ENCODE results near the gene NOC3L.
A peak's percentile ranks its signal among the peaks of the same experiment; 100 is the strongest.
"Not testable (repeated sequence)": the region's sequence is repeated elsewhere in the genome, so short reads cannot be mapped to it uniquely, and the experiment has no call there.

NOC3L gene, protein sequence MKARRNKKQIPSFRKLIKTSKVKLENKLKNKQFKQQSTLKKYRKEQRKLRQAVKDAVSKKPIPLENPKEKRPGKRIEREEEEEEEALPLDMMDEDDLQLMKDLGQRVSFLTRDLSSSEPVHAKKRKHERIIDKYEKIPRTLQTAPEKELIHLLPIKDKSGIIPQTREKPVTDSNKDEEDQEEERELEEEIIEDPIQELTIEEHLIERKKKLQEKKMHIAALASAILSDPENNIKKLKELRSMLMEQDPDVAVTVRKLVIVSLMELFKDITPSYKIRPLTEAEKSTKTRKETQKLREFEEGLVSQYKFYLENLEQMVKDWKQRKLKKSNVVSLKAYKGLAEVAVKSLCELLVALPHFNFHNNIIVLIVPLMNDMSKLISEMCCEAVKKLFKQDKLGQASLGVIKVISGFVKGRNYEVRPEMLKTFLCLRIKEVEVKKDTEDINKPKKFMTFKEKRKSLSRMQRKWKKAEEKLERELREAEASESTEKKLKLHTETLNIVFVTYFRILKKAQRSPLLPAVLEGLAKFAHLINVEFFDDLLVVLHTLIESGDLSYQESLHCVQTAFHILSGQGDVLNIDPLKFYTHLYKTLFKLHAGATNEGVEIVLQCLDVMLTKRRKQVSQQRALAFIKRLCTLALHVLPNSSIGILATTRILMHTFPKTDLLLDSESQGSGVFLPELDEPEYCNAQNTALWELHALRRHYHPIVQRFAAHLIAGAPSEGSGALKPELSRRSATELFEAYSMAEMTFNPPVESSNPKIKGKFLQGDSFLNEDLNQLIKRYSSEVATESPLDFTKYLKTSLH

DNA sequence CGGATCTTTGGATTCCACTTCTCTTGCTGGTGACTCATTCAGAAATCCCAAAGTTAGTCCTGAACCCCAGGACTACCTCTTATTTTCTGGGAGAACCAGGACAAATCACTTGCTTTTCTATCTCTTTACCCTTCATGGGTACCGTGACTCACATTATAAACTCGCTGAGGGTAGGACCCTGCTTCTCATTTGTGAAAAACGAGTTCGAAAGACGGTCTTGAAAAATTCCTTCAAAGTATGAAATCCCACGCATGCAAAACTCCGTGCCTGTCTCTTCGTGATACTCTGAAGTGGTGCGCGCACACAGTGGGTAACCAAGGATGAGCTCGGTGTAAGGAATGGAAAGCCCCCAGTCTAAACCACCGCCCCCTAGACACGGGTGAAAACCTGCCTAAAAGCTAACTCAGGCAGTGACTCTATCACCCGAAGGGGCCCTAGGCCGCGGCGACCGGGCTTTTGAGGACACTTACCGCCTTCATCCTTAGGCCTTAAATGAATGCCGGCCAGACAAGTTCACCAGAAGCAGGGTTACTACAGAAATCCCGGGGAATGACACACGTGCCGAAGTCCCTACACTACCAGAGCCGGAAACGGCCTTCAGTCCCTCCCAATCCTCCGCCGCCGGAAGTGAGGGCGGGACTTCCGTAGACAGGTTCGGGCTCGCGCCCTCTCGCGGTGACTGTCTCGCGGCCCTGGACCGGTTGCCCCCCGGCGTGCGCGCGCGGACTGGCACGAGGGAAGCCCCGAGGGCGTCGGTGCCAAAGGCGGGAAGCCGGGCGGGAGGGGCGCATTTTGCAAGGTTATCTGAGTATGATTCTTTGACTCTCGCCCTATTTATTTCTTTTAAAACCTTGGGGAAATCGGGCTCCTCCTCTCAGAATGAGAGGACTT is at the start of gene NOC3L:
Gene NOC3L, minus strand, starts transcription at position 580 of the 891 bp plus-strand sequence. Its CDS starts 101 bp downstream, at position 479.
- FAIRE-seq = peak; percentile 70

- no peak for FAIRE-seq
These were observed 49.7 kb upstream of the NOC3L start for GRCh38 chr10:94412449-94412848.

DNA sequence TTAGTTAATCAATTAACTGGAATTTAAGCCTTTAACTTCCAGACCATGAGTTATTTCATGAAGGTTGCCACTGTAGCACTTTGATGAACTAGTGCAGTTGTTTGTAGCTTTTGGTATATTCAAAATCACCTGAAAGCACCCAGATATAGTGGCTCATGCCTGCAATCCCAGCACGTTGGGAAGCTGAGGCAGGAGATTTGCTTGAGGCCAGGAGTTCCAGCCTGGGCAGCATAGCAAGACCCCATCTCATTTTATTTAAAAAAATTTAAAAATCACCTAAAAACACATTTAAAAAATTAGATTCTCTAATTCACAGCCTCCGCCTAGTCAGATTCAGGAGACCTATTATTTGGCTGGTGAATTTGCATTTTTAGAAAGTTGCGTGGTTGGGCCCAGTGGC is 48.6 kb upstream of the NOC3L start:
- no peak for FAIRE-seq

DNA sequence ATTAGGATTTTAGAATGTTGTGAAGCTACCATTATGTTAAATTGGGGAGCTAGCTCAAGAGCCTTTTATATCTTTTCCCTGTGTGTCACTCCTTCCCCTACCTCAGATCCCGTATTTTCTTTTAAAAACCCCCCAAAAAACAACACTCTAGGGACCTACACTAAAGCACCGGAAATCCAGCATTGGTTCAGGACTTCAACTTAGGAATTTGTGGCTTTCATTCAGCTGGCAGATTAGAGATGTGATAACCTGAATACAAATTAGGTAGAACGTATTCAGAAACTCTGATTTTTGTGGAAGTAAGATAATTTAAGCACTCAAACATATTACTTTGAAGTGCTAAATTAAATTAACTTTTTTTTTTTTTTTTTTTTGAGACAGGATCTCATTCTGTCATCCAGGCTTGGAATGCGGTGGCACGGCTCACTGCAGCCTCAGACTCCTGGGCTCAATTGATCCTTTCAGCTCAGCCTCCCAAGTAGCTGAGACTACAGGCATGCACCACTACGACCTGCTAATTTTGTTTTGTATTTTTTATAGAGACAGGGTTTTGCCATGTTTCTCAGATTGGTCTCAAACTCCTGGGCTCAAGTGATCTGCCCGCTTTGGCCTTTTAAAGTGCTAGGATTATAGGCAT is 46.4 kb upstream of the NOC3L start:
- no peak for FAIRE-seq

GRCh38 chr10:94407668-94408067 is 44.9 kb upstream of the NOC3L start:
- FAIRE-seq = no peak

- FAIRE-seq = no peak
These were observed 42.7 kb upstream of the NOC3L start for GRCh38 chr10:94405406-94405805.

DNA sequence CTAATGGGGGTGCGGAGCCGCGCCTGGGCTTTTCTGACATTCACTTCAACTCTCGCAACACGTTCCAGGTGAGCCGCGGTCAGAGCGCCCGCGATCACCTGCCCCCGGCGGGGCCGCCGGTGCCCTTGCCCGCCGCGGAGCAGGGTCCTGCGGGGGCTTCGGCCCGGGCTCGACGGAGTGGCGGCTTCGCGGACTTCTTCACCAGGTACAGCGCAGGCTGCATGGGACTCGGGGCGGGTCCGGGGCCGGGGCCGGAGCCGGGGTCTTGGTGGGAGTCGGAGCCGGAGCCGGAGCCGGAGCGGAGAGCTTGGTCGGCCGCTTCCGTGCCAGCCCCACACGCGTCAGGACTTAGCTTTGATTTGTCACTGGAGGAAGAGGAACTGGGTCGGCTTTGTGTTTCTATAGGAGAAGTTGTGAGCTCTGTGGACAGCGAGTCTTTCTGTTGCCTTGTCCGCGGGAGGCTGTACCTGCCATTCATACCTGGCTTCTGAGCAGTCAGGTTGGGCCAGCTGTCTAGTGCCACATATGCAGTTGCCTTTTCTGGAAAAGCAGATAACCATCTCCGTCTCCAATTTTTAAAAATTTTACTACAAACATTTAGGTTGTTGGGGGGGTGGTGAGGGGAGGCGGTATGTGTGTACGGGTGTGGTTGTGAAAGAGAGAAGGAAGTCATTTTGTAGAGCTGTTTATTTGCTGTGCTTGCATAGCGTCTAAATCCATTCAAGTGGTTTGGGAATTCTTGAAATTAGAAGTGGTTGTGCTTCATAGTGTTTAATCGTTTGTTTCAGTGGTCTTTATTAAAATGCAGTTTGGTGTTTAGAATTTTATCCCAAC is 40.9 kb upstream of the NOC3L start:
- FAIRE-seq = peak; percentile 33

DNA sequence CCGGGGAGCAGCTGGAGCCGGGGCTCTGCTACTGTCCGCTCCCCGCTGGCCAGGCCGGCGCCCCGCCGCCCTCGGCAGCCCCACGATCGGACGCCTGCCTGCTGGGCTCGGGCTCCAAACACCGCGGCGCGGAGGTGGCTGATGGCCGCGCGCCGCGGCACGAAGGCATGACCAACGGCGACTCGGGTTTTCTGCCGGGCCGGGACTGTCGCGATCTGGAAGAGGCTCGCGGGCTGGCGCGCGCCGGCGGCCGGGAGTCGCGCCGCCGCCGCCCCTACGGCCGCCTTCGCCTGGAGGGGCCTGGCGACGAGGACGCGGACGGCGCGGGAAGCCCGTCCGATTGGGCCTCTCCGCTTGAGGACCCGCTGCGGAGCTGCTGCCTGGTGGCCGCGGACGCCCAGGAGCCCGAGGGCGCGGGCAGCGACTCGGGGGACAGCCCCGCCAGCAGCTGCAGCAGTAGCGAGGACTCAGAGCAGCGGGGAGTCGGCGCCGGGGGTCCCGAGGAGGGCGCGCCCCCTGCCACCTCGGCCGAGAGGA is 40.2 kb upstream of the NOC3L start:
- no peak for FAIRE-seq

GRCh38 chr10:94402204-94402842 is 39.6 kb upstream of the NOC3L start, which contains the start of gene TBC1D12:
TBC1D12 (plus strand) TSS chr10:94402541; CDS start chr10:94402614, 73 bp downstream.
- no peak for FAIRE-seq

- no peak for FAIRE-seq
These were observed 36.0 kb upstream of the NOC3L start for GRCh38 chr10:94398762-94399161.

DNA sequence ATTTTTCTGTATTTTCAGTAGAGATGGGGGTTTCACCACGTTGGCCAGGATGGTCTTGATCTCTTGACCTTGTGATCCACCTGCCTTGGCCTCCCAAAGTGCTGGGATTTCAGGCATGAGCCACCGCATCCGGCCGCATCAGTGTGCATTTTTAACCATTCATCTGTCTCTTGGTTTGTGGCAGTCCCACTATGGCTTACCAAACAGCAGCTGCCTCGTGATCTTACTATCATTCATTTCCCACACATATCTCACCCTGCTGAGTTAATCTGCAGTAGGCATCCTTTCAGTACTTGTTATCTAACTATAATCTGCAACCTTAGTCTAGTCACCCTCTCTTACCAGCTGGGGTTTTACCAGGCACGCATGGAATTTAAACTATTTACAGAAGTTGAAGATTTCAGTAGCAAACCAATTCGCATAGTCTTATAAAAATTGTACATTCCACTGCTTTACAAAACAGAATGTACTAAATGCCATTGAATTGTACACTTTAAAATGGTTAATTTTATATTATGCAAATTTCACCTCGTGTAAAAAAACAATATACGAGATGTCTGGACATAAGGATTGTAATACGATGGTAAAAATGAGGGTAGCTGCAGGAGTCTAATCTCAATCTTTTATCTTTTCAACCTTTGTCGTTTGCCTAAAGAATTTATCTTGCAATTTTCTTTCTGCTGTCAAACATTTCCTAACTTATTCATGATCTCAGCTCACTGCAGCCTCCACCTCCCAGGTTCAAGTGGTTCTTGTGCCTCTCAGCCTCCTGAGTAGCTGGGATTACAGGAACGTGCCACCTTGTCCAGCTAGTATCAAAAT is 35.0 kb upstream of the NOC3L start:
- no peak for FAIRE-seq

DNA sequence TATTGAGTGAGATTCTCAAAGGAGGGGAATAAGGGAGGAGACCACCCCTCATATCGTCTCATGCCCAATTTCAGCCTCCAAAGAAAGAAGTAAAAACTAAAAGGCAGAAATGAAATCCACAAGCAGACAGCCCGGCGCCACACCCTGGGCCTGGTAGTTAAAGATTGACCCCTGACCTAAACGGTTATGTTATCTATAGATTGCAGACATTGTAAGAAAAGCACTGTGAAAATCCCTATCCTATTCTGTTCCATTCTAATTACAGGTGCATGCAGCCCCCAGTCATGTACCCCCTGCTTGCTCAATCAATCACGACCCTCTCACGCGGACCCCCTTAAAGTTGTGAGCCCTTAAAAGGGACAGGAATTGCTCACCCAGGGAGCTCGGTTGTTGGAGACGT is 29.4 kb upstream of the NOC3L start:
- not testable (repeated sequence) for FAIRE-seq

DNA sequence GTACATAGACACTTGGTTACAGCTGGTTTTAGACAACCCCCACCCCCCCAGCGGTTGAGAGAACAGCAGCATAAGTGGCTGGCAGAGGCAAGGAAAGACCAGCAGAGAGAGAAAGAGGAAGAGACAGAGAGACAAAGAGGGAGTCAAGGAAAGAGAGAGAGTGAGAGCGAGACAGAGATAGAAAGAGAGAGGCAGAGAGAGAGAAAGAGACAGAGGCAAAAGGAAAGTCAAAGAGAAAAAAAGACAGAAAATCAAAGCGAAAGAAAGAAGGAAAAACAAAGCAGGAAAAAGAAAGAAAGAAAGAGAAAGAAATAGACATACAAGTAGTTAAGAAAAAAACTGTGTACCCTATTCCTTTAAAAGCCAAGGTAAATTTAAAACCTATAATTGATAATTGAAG is 23.0 kb upstream of the NOC3L start:
- not testable (repeated sequence) for FAIRE-seq

- no peak for FAIRE-seq
These were observed 20.8 kb upstream of the NOC3L start for GRCh38 chr10:94383530-94383929.

DNA sequence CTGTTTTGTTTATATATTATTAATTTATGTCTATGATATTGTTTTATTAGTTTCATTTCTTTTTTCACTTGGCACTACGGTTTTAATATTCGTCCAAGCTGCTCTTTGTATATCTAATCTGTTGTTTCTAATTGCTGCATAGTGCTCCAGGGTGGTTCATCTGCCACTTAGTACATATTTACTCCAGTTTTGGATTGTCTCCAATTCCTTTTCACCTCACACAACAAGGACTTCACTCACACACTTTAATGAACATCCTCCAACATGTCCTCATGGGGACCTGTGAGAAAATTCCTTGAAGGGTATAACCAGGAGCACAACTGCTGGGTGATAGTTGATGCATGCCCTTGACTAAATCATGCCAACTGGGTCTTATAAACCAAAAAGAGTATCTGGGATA is 14.1 kb upstream of the NOC3L start:
- no peak for FAIRE-seq

GRCh38 chr10:94375374-94375773 is 12.6 kb upstream of the NOC3L start:
- FAIRE-seq = no peak

DNA sequence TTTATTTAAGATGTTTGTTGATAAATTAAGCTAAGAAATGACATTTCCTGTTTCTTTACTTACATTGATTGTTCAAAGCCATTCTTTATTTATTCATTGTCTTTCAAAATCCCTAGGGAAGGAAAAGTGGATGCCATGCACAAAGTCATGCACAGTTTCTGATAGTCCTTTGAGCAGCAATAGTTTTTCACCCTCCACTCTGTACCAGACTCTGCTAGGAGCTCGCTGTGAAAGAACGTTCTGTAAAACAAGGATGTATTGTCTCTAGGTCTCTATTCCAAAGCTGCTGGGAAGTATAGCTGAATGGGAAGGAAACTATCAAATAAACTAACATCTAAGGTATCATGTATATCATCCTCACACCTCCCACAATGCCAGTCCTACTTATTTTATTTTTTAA is 7.8 kb upstream of the NOC3L start:
- FAIRE-seq = no peak

GRCh38 chr10:94366382-94366781 is 3.6 kb upstream of the NOC3L start:
- no peak for FAIRE-seq

GRCh38 chr10:94364482-94364881 is 1.7 kb upstream of the NOC3L start:
- FAIRE-seq = no peak

DNA sequence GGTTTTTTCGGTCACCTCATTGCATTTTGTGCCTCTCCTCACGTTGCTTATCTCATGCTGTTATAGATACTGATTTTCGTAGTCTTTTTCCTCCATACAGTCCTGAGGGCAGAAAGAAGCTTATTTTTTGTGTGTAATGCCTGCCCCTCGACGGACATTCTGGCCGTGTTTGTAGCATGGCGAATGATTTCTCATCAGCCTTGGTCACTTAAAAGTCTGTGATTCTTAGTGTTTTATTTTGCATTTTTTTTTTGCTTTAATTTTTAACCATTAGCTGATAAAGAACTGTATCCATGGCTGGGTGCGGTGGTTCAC is 469 bp upstream of the NOC3L start:
- no peak for FAIRE-seq

Measured in islet of Langerhans (tissue), 1 donor.